ENCODE data around the gene PDE4D. TPM values are rescaled to one million over a fixed set of nuclear protein-coding genes. Genes with fewer than 3 reads are reported as not detected.

The PDE4D gene
- total RNA-seq, 1 experiment from 2014 or later = 2.4 TPM

DNA sequence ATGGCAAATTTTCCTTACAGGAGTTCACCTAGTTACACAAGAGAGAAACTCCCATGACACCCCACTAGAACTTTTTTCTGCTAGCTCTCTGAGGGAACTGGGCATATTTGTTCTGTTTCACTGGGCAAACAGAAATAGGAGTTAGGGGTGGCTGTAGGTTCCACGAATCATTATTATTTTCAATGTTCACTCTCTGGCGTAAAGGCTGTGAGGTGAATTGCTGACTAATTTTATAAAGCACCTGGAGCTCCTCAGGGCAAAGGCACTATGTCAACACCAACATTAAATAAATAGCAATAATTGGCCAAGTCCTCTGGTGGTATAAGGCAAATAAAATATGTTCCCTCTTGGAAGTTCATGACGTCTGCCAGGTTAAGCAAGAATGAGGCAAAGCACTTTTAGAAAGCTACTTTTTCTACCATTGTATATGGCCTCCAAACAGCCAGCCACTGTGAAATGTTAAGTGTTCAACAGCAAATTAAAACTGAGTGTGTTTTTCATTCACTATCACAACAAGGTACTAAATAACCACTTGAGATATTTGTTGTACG, 344.6 kb downstream of the PDE4D start:
- Histone ChIP-seq H3K36me3 (ENCODE audit: control insufficient read depth, insufficient read depth, low read length) (no peaks in the 10 kb centered on the region), H3K27ac (ENCODE audit: low read length) (no peak overlapping the region), H3K4me1 (ENCODE audit: control insufficient read depth, insufficient read depth, low read length) (no peaks in the 10 kb centered on the region), H3K27me3 (ENCODE audit: control insufficient read depth, insufficient read depth, low read length) (no peaks in the 10 kb centered on the region), H3K4me3 (ENCODE audit: low read depth in 2 of 2, low read length in 2 of 2) (no peak overlapping the region), H3K9me3 (ENCODE audit: control insufficient read depth, insufficient read depth, low read depth, low read length) (no peaks in the 10 kb centered on the region)
- no peak for TF ChIP-seq CTCF (IDR thresholded peaks at IDR 0.05)
- TF ChIP-seq TCF7L2 (IDR thresholded peaks at IDR 0.05; ENCODE audit: low read depth, low read length) = no peak
- no peak for TF ChIP-seq POLR2AphosphoS5 (IDR thresholded peaks at IDR 0.05; ENCODE audit: low read depth, low read length)
- TF ChIP-seq SIN3A (IDR thresholded peaks at IDR 0.05; ENCODE audit: borderline replicate concordance, insufficient read depth, low read depth, low read length) = no peak
- no peak for TF ChIP-seq REST (IDR thresholded peaks at IDR 0.05; ENCODE audit: insufficient read depth in 1 of 2, low read depth in 2 of 2, low read length in 1 of 2)
- intact Hi-C loops (cut with micrococcal nuclease; ENCODE audit: unreplicated experiment) = no loop called here
- DNase-seq (ENCODE audit: low read depth, low spot score) = no peak
- ChIA-PET POLR2A (no interaction called here), CTCF (no interaction called here)
- no TSS peak for BruUV-seq (replicated peaks)
- in situ Hi-C loops (cut with HindIII; ENCODE audit: low pct_unique_long_range_greater_than_20kb, low sequenced_read_pairs) = no loop called here
- ATAC-seq = no peak; the same call in 1 of the 2 replicates

DNA sequence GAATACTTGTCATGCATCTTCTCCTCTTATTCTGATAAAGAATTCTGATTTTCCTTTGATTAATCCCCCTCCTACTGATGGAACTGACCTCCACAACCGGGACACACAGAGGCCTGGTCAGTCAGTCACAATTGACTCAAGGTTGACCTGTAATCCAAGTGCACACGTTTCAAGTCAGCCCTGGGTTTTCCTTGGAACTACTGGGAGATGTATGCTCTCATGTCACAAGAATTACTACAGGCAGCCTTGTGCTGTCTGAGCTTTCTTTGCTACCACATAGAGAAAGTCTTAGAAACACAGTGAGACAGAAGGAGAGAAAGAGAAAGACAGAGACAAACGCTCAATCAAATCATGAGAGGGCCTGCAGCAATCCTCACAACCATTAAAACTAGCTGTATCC, 345.8 kb downstream of the PDE4D start:
- ChIA-PET POLR2A (no interaction called here), CTCF (no interaction called here)
- no TSS peak for BruUV-seq (replicated peaks)
- H3K4me3 ChIP-seq (ENCODE audit: low read depth in 2 of 2, low read length in 2 of 2) = no peak overlapping the region
- no peaks in the 10 kb centered on the region for H3K36me3 ChIP-seq (ENCODE audit: control insufficient read depth, insufficient read depth, low read length)
- ATAC-seq = no peak
- in situ Hi-C loops (cut with HindIII; ENCODE audit: low pct_unique_long_range_greater_than_20kb, low sequenced_read_pairs) = no loop called here
- TF ChIP-seq TCF7L2 (IDR thresholded peaks at IDR 0.05; ENCODE audit: low read depth, low read length) (no peak), REST (IDR thresholded peaks at IDR 0.05; ENCODE audit: insufficient read depth in 1 of 2, low read depth in 2 of 2, low read length in 1 of 2) (no peak), SIN3A (IDR thresholded peaks at IDR 0.05; ENCODE audit: borderline replicate concordance, insufficient read depth, low read depth, low read length) (no peak), CTCF (IDR thresholded peaks at IDR 0.05) (no peak), POLR2AphosphoS5 (IDR thresholded peaks at IDR 0.05; ENCODE audit: low read depth, low read length) (no peak)
- intact Hi-C loops (cut with micrococcal nuclease; ENCODE audit: unreplicated experiment) = no loop called here
- no peaks in the 10 kb centered on the region for H3K27me3 ChIP-seq (ENCODE audit: control insufficient read depth, insufficient read depth, low read length)
- H3K4me1 ChIP-seq (ENCODE audit: control insufficient read depth, insufficient read depth, low read length) = no peaks in the 10 kb centered on the region
- H3K9me3 ChIP-seq (ENCODE audit: control insufficient read depth, insufficient read depth, low read depth, low read length) = no peaks in the 10 kb centered on the region
- no peak overlapping the region for H3K27ac ChIP-seq (ENCODE audit: low read length)
- no peak for DNase-seq (ENCODE audit: low read depth, low spot score)
